Posterior vena cava (tissue), 2 donors: ENCODE data around the gene DHRS4. TPM values are rescaled to one million over a fixed set of nuclear protein-coding genes. Genes with fewer than 3 reads are reported as not detected.
"Not testable (repeated sequence)": the region's sequence is repeated elsewhere in the genome, so short reads cannot be mapped to it uniquely, and the experiment has no call there.

ENCODE experiments used
- DNase-seq: peaks from one replicate; pipeline ENCODE4 v3.0.0-alpha.2; 2020; ENCODE audit warnings: low spot score
- intact Hi-C, 2 donors: fragments of 100-400 bp; cut with DNase I; formaldehyde crosslinking; loops; one replicate each; pipeline versions ENCODE4 v1.14.1 to v1.14.2; 2022 to 2023
- total RNA-seq, 2 donors: library from RNA; stranded (reverse); fragmentation: NEBNext Ultra II Directional; extraction: Animal tissue kit (Norgen Biotek cat#: 25700); gene quantifications; one replicate each; pipeline ENCODE4 v1.2.1, GENCODE V29; 2021
- donor health status: DM: yes; HTN: yes; CAD: no.
- donor health status: DM: yes; HTN: yes; CAD: no.

DHRS4 gene
- total RNA-seq, 2 donors from 2014 or later = 15.4 to 16.9 TPM

- intact Hi-C loops = no loop called here
- no peak for DNase-seq
Observed at GRCh38 chr14:23937203-23937602, 16.4 kb upstream of the DHRS4 start.

- no peak for DNase-seq
- intact Hi-C loops = no loop called here
Observed at GRCh38 chr14:23938823-23939222, 14.7 kb upstream of the DHRS4 start.

- intact Hi-C loops = no loop called here
- DNase-seq = no peak
Observed at GRCh38 chr14:23939607-23940326, 13.8 kb upstream of the DHRS4 start.

- DNase-seq = no peak
- intact Hi-C loops = no loop called here
Observed at GRCh38 chr14:23941230-23941629, 12.3 kb upstream of the DHRS4 start.

- intact Hi-C loops = no loop called here
Observed at GRCh38 chr14:23941669-23942068, 11.9 kb upstream of the DHRS4 start.

GRCh38 chr14:23942587-23942986 is 11.0 kb upstream of the DHRS4 start:
- no peak for DNase-seq
- intact Hi-C loops = no loop called here

More at GRCh38 chr14:23941669-23942068, 11.9 kb upstream of the DHRS4 start:
- no peak for DNase-seq

- intact Hi-C loops, DNase-seq: not testable (repeated sequence)
Observed at GRCh38 chr14:23949069-23949468, 4.5 kb upstream of the DHRS4 start.

GRCh38 chr14:23950411-23951135 is 3.0 kb upstream of the DHRS4 start:
- intact Hi-C loops = no loop called here
- DNase-seq = no peak

GRCh38 chr14:23951136-23951466 is 2.5 kb upstream of the DHRS4 start:
- intact Hi-C loops = not testable (repeated sequence)

GRCh38 chr14:23951590-23952201 is 1.9 kb upstream of the DHRS4 start:
- intact Hi-C loops = no loop called here
- no peak for DNase-seq

More at GRCh38 chr14:23951136-23951466, 2.5 kb upstream of the DHRS4 start:
- DNase-seq = not testable (repeated sequence)

- DNase-seq, intact Hi-C loops: not testable (repeated sequence)
Observed at GRCh38 chr14:23953116-23953463, 480 bp upstream of the DHRS4 start.

GRCh38 chr14:23954279-23954614 is 677 bp downstream of the DHRS4 start:
- intact Hi-C loops, DNase-seq: not testable (repeated sequence)

GRCh38 chr14:23954965-23955364 is 1.4 kb downstream of the DHRS4 start:
- intact Hi-C loops, DNase-seq: not testable (repeated sequence)

GRCh38 chr14:23955811-23956210 is 2.2 kb downstream of the DHRS4 start:
- intact Hi-C loops, DNase-seq: not testable (repeated sequence)

- intact Hi-C loops = not testable (repeated sequence)
Observed at GRCh38 chr14:23957913-23958569, 4.5 kb downstream of the DHRS4 start.

GRCh38 chr14:23960899-23961298 is 7.3 kb downstream of the DHRS4 start:
- intact Hi-C loops, DNase-seq: not testable (repeated sequence)

More at GRCh38 chr14:23957913-23958569, 4.5 kb downstream of the DHRS4 start:
- DNase-seq = not testable (repeated sequence)

GRCh38 chr14:23961704-23962103 is 8.1 kb downstream of the DHRS4 start:
- DNase-seq, intact Hi-C loops: not testable (repeated sequence)

GRCh38 chr14:23969130-23969480 is 15.5 kb downstream of the DHRS4 start:
- DNase-seq, intact Hi-C loops: not testable (repeated sequence)

- DNase-seq = peak; percentile 70
- intact Hi-C loops = loop anchor here in 1 of 2 donors (5.0 kb wide), 1 partner anchor 48 kb away; no protein-coding TSS in a partner anchor
Observed at GRCh38 chr14:23969481-23970282, 16.1 kb downstream of the DHRS4 start.
